HEK293T (cell line): ENCODE data around the gene CAMK1.

Experiments
- CTCF ChIA-PET: fragments of 350-600 bp; formaldehyde crosslinking; extraction: SDS; loops from one replicate; lab custom pipeline; 2021; ENCODE audit warnings: antibody characterized with exemption, inconsistent platforms; lab: Yijun Ruan, JAX
- POLR2A ChIA-PET: fragments of 350-600 bp; formaldehyde crosslinking; extraction: SDS; loops from one replicate; lab custom pipeline; 2020; ENCODE audit warnings: antibody characterized with exemption, inconsistent platforms; lab: Yijun Ruan, JAX
- DNase-seq: peaks from one replicate; pipeline ENCODE4 v3.0.0; 2012; ENCODE audit warnings: mixed read lengths; ENCODE audit errors: extremely low spot score
- ARNT ChIP-seq: fragments of 450-650 bp; IDR thresholded peaks from 2 replicates; pipeline ENCODE4 v1.6.1; 2017; ENCODE audit warnings: mild to moderate bottlenecking
- BHLHE40 ChIP-seq: fragments of 450-650 bp; IDR thresholded peaks from 2 replicates; pipeline ENCODE4 v1.6.1; 2016; ENCODE audit warnings: mild to moderate bottlenecking, moderate library complexity, borderline replicate concordance
- CTBP1 ChIP-seq: fragments of 450-650 bp; IDR thresholded peaks from 2 replicates; pipeline ENCODE4 v1.6.1; 2016; ENCODE audit warnings: borderline replicate concordance
- ELF4 ChIP-seq: fragments of 450-650 bp; IDR thresholded peaks from 2 replicates; pipeline ENCODE4 v1.6.1; 2017; ENCODE audit warnings: antibody characterized with exemption
- FOXA1 ChIP-seq: fragments of 450-650 bp; IDR thresholded peaks from 2 replicates; pipeline ENCODE4 v1.6.1; 2016; ENCODE audit warnings: mild to moderate bottlenecking
- FOXK2 ChIP-seq: fragments of 450-650 bp; IDR thresholded peaks from 2 replicates; pipeline ENCODE4 v1.6.1; 2016; ENCODE audit warnings: mild to moderate bottlenecking
- FOXM1 ChIP-seq: fragments of 450-650 bp; IDR thresholded peaks from 2 replicates; pipeline ENCODE4 v1.6.1; 2017; ENCODE audit warnings: mild to moderate bottlenecking, borderline replicate concordance
- HDGF ChIP-seq: fragments of 450-650 bp; IDR thresholded peaks from 2 replicates; pipeline ENCODE4 v1.6.1; 2017; ENCODE audit warnings: antibody characterized with exemption, borderline replicate concordance
- L3MBTL2 ChIP-seq: fragments of 450-650 bp; conservative IDR thresholded peaks from 2 replicates; pipeline ENCODE4 v1.6.1; 2016; ENCODE audit warnings: mild to moderate bottlenecking
- LEF1 ChIP-seq: fragments of 450-650 bp; IDR thresholded peaks from 2 replicates; pipeline ENCODE4 v1.6.1; 2017; ENCODE audit warnings: mild to moderate bottlenecking, borderline replicate concordance
- NFRKB ChIP-seq: fragments of 450-650 bp; IDR thresholded peaks from 2 replicates; pipeline ENCODE4 v1.6.1; 2016; ENCODE audit warnings: mild to moderate bottlenecking, moderate library complexity
- PKNOX1 ChIP-seq: fragments of 450-650 bp; IDR thresholded peaks from 2 replicates; pipeline ENCODE4 v1.6.1; 2016
- SP1 ChIP-seq: fragments of 450-650 bp; IDR thresholded peaks from 2 replicates; pipeline ENCODE4 v1.6.1; 2017
- SUZ12 ChIP-seq: fragments of 450-650 bp; IDR thresholded peaks from 2 replicates; pipeline ENCODE4 v1.6.1; 2016; ENCODE audit warnings: mild to moderate bottlenecking
- TARDBP ChIP-seq: fragments of 450-650 bp; IDR thresholded peaks from 2 replicates; pipeline ENCODE4 v1.6.1; 2016
- ZNF384 ChIP-seq: fragments of 450-650 bp; IDR thresholded peaks from 2 replicates; pipeline ENCODE4 v1.6.1; 2016

Gene CAMK1

GRCh38 chr3:9810433-9810770 is 40.7 kb upstream of the CAMK1 start:
- no peak for DNase-seq
- ChIA-PET CTCF (no interaction called here), POLR2A (no interaction called here)
- TF ChIP-seq ELF4: no peak
- TF ChIP-seq HDGF: no peak
- no peak for TF ChIP-seq SP1
- no peak for TF ChIP-seq FOXA1
- TF ChIP-seq NFRKB: no peak
- TF ChIP-seq TARDBP: no peak
- no peak for TF ChIP-seq FOXK2
- TF ChIP-seq L3MBTL2: no peak
- no peak for TF ChIP-seq LEF1
- no peak for TF ChIP-seq ZNF384
- no peak for TF ChIP-seq BHLHE40

DNA sequence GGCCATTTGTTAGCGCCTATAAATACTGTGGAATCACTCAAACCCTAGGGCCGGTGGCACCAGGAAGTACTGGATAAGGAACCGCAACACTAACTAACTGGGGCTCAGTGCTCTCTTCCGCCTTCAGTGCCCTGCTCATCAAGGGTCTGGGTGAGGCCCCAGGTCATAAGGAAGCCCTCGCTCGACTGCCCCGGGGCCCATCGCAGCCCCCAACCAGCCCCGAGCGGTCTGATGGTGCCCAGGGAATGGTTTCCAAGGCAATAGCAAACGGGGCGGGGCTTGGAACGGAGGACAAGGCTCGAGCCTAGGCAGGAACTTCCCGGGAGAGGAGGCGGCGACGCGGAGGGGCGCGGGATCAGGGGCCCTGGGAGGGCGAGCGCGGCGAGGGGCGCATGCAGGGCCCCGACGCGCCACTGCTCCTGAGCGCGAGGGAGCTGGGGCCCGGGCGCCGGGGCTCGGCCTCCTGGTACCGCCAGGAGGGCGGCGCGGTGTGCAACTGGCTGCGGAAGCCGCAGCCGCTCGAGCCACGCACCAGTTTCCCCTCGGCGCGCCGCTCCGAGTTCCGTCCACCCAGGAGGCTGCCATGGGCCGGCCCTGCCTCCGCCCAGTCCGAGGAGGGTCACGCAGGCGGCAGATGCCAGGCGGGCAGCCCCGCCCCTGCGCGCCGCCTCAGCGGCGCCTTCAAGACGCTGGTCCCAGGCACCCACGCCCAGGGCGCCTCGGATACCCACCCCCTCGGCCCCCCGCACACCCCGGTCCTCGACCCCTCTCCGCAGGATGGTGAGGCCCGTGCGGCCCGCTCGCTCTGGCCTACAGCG is 40.1 kb upstream of the CAMK1 start, which contains the start of gene TTLL3:
Gene TTLL3 (plus strand): TSS at position 648 of the 818 bp plus-strand sequence. CDS start 400 bp downstream, outside the sequence.
- CTCF ChIA-PET: no interaction called here

GRCh38 chr3:9809239-9809614 is 39.5 kb upstream of the CAMK1 start:
- ChIA-PET POLR2A (no interaction called here), CTCF (no interaction called here)
- TF ChIP-seq SUZ12: no peak
- TF ChIP-seq ZNF384: no peak
- no peak for TF ChIP-seq FOXM1
- TF ChIP-seq NFRKB: no peak
- TF ChIP-seq PKNOX1: no peak
- TF ChIP-seq ARNT: no peak
- no peak for TF ChIP-seq CTBP1
- no peak for DNase-seq

More for the DNA sequence above, 40.1 kb upstream of the CAMK1 start, which contains the start of gene TTLL3:
- no peak for DNase-seq
- TF ChIP-seq NFRKB (no peak), SUZ12 (no peak), SP1 (no peak), BHLHE40 (no peak), ARNT (no peak), L3MBTL2 (no peak), TARDBP (no peak), FOXA1 (no peak), ZNF384 (no peak), PKNOX1 (no peak), LEF1 (no peak), CTBP1 (no peak)
- POLR2A ChIA-PET: no interaction called here

DNA sequence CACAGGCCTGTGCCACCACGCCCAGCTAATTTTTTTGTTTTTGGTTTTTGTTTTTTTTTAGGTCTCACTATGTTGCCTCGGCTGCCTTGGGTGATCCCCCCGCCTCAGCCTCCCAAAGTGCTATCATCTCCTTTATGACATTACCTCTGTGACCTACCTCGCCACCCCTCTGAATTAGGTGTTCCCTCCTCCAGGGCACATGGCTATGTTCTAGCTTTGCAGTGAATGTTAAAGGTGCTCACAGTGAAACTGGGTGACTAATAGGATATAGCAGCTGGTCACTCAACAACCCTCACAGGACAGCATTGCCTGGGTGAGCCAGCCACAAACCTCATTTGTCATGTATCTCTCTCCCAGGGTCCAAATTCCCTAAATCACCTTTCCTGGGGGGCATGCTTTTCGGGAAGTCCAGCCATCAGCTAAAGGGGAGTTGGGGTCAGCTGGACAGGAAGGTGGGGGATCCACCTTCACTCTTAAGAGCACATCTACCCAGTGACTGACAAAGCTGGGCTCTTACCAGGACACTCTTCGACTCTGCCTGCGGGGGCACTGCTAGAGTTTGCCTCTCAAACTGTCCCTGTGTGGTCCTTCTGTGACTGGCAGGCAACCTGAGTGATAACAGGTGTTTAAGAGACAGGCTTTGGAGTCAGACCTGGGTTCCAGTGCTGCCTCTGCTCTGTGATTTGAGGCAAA is 38.7 kb upstream of the CAMK1 start:
- peak; percentile 48 for DNase-seq
- CTCF ChIA-PET: interaction anchor here (0.7 kb wide), 1 partner anchor 434 kb away, joined by 3 read pairs; no protein-coding TSS in a partner anchor
- POLR2A ChIA-PET: interaction anchor here (4.3 kb wide), 1 partner anchor 16 kb away, joined by 14 read pairs; the partner anchor contains the start of genes ARPC4 and TADA3
- TF ChIP-seq PKNOX1 (0 out of 2 replicates have a peak, but pooled peaks have one; percentile 38), CTBP1 (no peak)

GRCh38 chr3:9807981-9808344 is 38.2 kb upstream of the CAMK1 start:
- ChIA-PET POLR2A (interaction anchor here (4.3 kb wide), 1 partner anchor 15 kb away, joined by 14 read pairs; the partner anchor contains the start of genes ARPC4 and TADA3), CTCF (interaction anchor here (0.7 kb wide), 1 partner anchor 434 kb away, joined by 3 read pairs; no protein-coding TSS in a partner anchor)
- DNase-seq: no peak
- TF ChIP-seq FOXA1: no peak
- TF ChIP-seq FOXK2: no peak
- TF ChIP-seq PKNOX1: no peak
- no peak for TF ChIP-seq ELF4
- TF ChIP-seq TARDBP: no peak
- no peak for TF ChIP-seq CTBP1
- no peak for TF ChIP-seq L3MBTL2
- TF ChIP-seq SUZ12: no peak
- no peak for TF ChIP-seq NFRKB
- TF ChIP-seq BHLHE40: no peak
- TF ChIP-seq LEF1: no peak
- TF ChIP-seq HDGF: no peak
- no peak for TF ChIP-seq ZNF384
- no peak for TF ChIP-seq ARNT
